ENCODE measurements around the gene MTHFS.
"Not testable (repeated sequence)": the region's sequence is repeated elsewhere in the genome, so short reads cannot be mapped to it uniquely, and the experiment has no call there.

MTHFS gene

DNA sequence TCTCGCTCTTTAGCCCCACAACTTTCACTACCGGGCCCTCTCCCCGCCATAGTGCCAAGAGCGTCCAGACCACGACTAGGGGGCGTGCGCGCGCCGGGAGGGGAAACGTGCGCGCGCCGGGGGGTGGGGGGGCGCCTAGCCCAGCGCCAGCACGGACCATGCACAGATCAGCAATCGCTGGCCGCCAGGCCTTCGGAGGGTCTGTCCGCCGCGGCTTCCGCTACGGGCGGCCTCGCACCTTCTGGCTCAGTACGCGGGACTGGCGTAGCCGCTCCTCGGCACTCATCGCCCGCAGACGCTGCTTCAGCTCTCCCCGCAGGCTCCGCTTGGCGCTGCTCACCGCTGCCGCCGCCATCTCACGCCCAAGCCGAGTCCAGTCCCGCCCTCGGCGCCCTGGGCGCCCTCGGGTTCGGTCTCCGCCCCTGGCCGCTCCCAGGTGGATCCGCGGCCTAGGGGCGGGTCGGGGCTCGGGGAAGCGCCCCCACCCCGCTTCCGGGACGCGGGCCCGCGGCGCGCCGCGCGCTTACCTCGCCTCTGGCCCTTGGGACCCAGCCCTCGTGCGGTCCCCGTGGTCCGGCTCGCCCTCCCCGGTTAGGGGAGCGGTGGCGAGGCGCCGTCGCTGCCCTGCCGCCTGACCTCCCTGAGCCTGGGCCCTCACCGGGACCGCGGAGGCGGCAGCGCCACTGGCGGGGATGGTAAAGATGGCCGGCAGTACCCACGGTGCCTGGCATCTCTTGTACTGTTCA, at the start of gene MTHFS:
Gene MTHFS (minus strand): TSS at position 381 of the 746 bp plus-strand sequence. CDS start 26 bp downstream, at position 355.
- in situ Hi-C loops (cut with MboI; ENCODE audit: low sequenced_read_pairs) = no loop called here

DNA sequence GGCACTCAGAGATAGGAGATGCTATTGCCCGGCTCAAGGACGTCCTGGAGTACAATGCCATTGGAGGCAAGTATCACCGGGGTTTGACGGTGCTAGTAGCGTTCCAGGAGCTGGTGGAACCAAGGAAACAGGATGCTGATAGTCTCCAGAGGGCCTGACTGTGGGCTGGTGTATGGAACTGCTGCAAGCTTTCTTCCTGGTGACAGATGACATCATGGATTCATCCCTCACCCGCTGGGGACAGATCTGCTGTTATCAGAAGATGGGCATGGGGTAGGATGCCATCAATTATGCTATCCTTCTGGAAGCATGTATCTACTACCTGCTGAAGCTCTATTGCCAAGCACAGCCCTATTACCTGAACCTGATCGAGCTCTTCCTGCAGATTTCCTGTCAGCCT, 47.8 kb upstream of the MTHFS start:
- in situ Hi-C loops (cut with MboI; ENCODE audit: low sequenced_read_pairs) = no loop called here

DNA sequence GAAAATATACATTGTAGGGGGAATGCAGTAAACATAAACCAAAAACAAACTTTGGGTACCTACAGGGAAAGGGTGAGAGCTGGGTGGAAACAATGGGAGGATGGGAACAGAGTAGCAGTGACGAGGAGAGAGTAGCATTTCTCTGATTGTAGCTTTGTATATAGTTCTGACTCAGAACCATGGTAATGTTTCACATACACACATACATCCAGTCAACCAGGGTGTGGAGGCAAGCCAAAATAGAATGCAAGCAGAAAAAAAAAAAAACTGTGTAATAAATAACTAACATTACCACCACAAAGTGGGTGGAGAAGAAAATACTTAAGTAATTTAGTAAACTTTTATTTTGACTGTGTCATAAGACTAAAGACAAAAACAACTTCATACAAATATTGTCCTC, 47.0 kb upstream of the MTHFS start:
- in situ Hi-C loops (cut with MboI; ENCODE audit: low sequenced_read_pairs) = no loop called here

DNA sequence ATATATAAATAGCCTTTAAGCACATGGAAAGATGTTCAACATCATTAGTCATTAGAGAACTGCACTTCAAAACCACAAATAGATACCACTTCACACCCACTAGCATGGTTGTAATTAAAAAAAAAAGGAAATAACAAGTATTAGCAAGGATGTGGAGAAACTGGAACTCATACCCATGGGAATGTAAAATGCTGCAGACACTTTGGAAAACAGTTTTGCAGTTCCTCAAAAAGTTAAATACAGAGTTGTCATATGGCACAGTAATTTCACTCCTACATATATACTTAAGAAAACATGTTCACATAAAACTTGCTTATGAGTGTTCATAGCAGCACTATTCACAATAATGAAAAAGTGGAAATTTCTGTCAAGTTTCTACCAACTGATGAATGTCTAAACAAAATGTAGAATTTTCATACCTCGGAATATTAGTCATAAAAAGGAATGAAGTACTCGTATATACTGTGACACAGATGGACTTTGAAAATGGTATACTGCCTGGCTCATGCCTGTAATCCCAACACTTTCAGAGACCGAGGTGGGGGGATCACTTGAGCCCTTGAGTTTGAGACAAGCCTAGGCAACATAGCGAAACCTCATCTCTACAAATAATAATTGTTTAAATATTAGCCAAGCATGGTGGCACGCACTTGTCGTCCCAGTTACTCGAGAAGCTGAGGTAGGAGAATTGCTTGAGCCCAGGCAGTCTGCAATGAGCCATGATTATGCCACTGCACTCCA, 46.1 kb upstream of the MTHFS start:
- in situ Hi-C loops (cut with MboI; ENCODE audit: low sequenced_read_pairs) = no loop called here

DNA sequence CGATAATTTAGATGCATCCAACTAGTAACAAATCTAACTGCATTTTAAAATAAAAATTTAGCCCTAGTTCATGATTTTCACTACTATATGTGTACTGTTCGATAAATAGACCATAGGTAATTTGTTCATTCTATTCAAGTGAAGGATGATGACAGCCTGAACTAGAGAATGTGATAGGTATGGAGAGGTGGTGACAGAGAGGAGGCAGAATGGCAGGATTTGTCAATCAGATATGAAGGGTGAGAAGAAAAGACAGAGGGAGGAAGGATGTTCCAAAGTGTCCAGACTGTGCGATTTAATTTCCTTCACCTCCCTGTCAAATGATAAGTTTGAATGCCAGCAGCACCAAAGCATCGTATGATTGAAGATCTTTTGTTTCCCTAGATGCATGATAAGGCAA, 42.6 kb upstream of the MTHFS start:
- in situ Hi-C loops (cut with MboI; ENCODE audit: low sequenced_read_pairs) = no loop called here

DNA sequence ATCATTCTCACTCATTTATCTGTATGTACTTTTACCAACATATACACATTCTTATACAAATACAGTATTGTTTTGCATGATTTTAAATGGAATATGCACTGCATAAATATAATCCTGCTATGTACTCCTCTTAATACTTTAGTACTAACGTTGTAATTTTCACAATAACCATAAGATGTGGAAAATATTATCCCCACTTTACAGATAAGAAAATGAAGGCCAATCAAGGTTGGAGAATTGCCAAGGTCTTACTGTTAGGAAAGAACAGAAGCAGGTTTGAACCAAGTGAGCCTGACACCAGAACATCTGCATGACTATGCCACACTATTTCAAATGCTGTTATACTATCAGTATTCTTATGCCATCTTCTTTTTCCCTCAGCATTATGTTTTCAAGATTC, 41.3 kb upstream of the MTHFS start:
- in situ Hi-C loops (cut with MboI; ENCODE audit: low sequenced_read_pairs) = no loop called here

DNA sequence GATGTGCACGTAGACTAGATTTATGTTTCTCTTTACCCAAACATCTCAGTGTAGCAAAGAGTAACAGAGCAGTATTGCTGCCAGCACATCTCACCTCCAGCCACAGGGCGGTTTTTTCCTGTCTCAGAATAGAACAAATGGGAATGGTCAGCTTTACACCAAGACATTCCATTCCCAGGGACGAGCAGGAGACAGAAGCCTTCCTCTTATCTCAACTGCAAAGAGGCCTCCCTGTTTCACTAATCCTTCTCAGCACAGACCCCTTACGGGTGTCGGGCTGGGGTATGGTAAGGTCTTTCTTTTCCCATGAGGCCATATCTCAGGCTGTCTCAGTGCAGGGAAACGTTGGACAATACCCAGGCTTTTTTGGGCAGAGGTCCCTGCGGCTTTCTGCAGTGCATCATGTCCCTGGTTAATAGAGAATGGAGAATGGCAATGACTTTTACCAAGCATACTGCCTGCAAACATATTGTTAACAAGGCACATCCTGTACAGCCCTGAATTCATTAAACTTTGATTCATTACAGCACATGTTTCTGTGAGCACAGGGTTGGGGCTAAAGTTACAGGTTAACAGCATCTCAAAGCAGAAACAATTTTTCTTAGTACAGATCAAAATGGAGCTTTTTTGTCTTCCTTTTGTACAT, 38.9 kb upstream of the MTHFS start:
- in situ Hi-C loops (cut with MboI; ENCODE audit: low sequenced_read_pairs) = not testable (repeated sequence)

DNA sequence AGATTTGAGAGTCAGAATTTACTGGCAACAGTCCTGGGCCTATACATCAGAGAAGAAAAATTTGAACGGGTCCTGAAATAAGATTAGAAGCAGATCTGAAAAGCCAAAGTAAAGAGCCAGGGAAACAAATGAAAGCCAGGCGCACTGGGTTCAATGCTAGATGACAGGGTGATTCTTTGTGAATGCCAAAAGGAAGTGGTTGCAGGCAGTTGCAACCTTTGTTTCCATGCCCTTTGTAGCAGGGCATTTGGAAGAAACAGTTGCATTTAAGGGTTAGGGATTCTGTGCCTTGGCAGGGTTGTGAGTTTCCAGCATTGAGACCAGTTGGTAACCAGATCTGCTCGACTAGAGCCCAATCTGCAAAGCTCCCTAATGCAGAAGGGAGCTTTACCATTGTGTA, 36.4 kb upstream of the MTHFS start:
- in situ Hi-C loops (cut with MboI; ENCODE audit: low sequenced_read_pairs) = no loop called here

DNA sequence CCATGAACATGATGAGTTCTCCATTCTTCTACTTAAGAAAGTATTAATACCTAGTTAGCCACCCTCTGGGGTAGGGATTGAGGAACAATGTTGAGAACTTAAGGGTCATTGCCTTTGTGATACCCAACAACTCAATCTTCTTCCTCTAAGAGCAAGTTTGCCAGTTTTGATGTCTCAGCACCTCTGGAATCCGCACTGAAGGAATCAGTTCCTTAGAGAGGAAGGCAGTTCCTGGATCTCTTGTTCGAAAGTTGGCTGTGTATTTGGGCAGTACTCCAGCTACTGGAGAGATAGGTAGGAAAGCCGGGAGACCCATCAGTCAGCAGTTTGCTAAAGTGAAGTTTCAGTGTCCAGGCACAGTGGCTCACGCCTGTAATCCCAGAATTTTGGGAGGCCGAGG, 35.6 kb upstream of the MTHFS start:
- in situ Hi-C loops (cut with MboI; ENCODE audit: low sequenced_read_pairs) = no loop called here

DNA sequence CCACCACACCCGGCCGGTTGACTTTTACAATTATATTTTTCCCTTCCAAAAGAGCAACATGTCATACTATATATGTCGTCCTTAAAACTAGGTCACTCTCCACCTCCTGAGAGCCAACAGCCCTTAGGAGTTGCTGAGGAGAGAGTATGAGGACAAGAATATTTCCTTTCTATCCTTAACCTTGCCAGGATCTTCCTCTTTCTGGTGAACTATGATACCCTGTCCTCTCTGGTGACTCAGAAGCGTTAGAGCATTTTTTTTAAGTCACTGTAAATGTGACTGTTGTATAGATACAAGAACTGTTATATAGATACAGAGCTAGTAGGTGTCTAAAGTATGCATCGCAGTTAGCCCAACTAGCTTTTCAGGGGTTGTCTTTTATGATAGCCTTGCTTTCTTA, 33.7 kb upstream of the MTHFS start:
- in situ Hi-C loops (cut with MboI; ENCODE audit: low sequenced_read_pairs) = no loop called here

DNA sequence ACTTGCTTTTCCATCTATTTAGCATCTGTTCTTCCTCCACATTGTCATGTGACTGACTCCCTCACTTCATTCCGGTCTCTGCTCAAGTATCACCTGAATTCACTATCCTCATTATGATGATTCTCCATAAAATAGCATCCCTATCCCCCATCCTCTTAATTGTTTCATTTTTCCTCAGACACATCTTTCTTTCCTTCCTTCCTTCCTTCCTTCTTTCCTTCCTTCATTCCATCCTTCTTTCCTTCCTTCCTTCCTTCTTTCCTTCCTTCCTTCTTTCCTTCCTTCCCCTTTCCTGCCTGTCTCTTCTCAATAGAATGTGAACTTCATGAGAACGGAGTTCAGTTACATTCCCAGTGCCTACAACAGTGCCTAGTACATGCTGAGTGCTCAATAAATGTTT, 32.6 kb upstream of the MTHFS start:
- in situ Hi-C loops (cut with MboI; ENCODE audit: low sequenced_read_pairs) = no loop called here

DNA sequence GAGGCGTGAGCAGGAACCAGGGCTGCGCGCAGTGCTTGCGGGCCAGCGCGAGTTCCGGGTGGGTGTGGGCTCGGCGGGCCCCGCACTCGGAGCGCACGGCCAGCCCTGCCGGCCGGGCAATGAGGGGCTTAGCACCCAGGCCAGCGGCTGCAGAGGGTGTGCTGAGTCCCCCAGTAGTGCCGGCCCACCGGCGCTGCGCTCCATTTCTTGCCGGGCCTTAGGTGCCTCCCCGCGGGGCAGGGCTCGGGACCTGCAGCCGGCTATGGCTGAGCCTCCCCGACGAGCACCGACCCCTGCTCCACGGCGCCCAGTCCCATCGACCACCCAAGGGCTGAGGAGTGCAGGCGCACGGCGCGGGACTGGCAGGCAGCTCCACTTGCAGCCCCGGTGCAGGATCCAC, 29.3 kb upstream of the MTHFS start:
- in situ Hi-C loops (cut with MboI; ENCODE audit: low sequenced_read_pairs) = not testable (repeated sequence)

DNA sequence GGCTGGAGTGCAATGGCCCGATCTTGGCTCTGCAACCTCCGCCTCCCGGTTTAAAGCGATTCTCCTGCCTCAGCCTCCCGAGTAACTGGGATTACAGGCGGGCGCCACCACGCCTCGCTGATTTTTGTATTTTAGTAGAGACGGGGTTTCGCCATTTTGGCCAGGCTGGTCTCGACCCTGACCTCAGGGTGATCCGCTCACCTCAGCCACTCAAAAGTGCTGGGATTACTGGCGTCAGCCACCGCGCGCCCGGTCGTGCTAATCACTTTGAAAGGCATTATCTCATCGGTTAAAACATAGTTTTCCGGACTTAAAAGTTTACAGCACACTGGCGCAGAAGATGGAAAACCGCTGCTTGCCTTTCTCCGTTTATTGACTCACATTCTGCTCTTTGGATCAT, 27.6 kb upstream of the MTHFS start:
- in situ Hi-C loops (cut with MboI; ENCODE audit: low sequenced_read_pairs) = no loop called here

DNA sequence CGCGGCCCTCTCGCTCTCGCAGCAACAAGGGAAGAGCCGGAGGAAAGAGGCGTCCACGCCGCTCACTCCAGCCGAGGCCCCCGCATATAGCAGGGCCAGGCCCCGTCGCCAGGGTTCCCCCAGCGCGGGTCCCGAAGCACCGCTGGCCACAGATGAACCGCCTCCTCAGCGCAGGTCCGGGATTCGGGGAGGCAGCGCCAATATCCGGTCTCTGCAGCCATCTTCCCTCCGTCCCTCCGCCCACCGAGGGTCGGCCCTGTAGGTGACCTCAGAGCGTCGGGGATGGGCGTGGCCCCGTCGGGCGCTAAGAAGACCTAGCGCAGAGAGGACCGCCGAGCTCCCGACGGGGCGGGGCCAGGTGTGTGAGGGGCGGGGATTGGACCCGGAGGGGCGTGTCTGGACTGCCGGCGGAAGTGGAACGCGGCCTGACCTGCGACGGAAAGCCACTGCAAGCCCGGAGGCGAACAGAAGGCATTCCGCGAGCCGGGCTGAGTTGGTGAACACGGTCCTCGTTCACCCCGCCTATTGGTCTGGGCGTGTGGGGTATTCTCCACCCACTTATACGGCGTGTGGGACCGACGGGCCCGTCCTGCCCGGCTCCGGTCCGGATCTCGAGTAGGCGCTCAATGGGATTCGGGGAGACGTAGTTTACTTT, 26.8 kb upstream of the MTHFS start:
- in situ Hi-C loops (cut with MboI; ENCODE audit: low sequenced_read_pairs) = no loop called here

DNA sequence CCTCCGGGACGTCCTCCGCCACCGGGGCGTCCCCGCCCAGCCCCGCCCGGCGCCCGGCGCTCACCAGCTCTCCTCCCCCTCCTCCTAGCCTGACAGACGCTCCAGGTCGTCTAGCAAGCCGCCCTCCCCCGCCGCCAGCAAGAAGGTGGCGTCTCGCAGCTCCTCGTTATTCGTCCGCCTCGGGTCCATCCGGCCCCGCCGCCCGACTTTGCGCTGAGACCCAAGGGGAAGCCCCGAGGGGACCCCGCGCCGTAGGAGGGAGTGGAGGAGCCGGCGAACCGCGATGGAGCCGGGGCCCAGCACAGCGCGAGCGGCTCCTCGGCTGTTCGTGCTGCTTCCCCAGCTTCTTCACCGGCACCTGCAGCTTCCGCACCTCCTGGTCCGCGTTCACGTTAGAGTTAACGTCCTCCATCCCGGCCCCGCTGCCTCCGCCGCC, 26.3 kb upstream of the MTHFS start:
- in situ Hi-C loops (cut with MboI; ENCODE audit: low sequenced_read_pairs) = no loop called here

DNA sequence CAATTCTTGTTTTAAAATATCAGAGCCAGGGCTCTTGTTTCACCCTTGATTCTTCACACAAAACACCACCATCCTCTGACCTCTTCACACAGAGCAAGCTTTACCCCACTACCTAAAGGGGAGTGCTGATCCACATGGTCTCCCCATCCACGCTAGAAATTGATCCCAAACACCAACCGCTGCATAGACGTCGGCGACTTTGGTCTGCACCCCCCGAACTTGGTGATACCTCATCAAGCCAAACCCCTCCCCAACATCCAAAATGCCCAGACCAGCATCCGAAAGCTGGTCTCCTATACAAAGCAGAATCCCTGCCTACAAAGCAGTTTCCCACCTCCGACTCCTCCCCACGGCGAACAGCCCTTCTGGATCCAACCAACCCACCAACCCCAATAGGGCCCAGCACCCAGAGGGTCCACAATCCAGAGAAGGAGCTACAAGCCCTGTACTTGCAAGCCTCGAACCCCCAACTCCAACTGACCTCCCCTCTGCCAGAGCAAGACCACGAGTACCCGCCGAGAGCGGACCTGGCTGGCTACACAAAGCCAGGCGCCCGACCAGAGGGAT, 25.8 kb upstream of the MTHFS start:
- in situ Hi-C loops (cut with MboI; ENCODE audit: low sequenced_read_pairs) = no loop called here

DNA sequence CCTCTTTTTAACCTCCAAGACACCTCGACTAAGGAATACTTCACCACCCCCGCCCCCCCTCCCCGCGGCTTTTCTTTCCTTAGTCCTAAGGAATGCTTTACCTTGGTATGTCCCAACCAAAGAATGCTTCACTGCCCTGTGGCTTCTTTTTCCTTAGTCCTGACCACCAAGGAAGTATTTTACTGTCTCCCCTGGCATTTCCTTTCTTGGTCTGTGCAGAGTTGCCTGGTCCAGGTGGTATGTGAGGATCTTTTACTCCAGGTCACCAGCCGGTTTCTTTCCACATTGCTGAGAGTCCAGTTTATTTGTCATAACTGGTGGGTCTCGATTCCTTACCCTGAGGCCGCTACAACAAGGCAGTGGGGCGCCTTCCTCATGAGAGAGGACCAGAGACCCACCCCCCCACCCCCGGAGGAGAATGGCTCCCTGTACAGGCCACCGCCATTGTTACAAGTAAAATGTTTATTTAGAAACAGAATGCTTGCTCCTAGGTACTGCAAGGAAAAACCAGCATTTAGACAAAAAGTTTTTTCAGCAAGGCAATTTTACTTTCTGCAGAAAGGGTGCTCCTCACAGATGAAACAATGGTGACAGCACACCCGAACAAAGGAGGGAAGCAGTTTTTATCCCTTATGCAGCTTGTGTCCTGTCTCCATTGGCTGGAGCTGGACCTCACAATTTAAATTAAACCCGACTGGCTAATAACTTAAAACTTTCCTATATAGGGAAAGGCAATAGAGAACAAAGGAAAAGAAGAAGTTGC, 23.1 kb upstream of the MTHFS start:
- in situ Hi-C loops (cut with MboI; ENCODE audit: low sequenced_read_pairs) = no loop called here

DNA sequence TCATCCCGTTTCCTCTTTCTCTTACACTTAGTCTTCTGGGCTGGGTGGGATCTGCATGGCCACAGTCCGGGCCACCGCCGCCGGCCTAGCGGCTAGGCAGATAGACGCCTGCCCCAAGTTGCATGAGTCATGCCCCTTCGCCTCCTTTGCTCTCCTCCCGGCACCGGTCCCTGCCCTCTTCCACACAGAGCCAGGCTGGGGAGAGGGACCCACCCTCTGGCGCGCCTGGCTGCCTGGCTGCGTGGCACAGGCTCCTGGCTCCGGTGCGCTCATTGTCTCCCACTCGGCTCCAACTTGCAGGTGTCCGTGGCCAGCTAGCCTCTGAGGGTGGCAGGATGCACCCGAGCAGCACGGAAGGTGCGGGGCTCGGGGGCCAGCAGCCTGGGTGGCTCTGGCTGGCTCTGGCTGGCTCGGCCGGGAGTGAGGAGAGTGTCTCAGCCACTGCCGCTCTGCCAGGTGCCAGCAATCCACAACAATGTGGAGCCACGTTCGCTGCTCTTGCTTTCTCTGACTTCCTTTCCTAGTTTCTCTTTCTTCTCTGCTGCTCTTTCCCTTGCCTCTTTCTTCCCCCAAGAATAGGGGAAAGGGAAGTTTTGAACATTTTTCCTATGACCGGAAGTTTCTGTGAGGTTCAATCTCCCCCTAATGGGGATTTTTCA, 22.4 kb upstream of the MTHFS start:
- in situ Hi-C loops (cut with MboI; ENCODE audit: low sequenced_read_pairs) = no loop called here

DNA sequence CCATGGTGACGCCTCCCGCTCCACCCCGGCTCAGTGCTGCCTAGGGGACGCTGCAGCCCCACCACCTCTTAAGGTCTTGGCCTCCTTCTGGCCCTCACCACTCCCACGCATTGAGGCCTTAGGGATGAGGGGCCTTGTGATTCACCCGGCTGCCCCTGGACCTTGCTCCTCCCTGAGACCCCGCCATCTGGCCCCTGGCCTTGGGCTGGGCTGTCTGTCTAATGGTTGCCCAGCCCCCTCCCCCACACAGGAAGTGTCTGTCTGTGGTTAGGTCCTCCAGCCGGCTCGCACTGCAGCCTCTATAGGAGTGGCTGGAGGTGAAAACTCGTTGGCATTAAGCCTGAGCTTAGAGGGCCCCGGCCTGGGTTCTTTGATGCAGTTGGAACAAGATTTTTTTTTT, 21.5 kb upstream of the MTHFS start:
- in situ Hi-C loops (cut with MboI; ENCODE audit: low sequenced_read_pairs) = no loop called here
